ENCODE results near the gene HOMER3. TPM values are rescaled to one million over a fixed set of nuclear protein-coding genes. Genes with fewer than 3 reads are reported as not detected.
A peak's percentile ranks its signal among the peaks of the same experiment; 100 is the strongest.

The HOMER3 gene
- total RNA-seq, 1 donor from 2014 or later: 78.8 TPM

DNA sequence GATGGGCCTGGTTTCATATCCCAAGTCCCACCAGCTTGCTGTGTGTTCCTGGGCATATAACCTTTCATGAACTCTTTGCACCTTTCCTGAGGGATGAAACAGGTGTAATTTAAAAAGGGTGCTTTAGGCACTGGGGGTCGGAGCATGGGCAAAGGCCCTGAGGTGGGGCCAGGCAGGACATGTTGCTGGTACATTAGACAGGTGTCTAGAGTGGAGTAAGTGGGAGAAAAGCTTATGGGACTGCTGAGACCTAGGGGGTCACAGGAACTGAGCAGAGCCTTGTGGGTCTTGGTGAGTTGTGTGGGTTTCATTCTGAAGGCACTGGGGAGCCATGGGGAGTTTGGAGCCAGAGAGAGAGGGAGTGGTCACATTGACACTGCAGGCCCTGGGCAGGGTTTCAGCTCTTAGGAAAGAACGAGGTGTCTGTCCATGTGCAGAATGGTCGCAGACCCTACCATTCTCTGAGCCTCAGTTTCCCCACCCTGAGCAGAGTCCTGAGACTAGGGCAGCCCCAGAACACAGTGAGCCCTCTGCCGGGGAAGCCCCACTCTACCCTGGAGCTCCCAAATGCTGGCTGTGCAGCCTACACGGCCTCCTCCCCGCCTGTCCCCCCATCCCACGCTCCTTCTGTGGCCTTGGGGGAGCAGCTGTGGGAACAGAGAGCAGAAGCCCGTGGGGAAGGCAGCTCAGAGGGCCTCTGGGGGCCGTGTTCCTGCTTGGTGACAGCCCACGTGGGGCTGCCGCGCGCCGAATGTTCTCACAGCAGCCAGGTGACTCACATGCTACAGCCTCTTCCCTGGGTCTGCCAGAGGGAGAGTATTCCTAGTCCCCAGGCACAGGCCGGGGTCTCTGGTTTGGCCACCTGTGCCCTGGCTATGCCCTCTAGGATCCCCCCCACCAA, 7.3 kb upstream of the HOMER3 start:
- no peaks in the 10 kb centered on the region for H3K27me3 Mint-ChIP-seq (ENCODE audit: low read depth)
- no peaks in the 10 kb centered on the region for H3K4me1 Mint-ChIP-seq
- TF ChIP-seq, protein P1, sequence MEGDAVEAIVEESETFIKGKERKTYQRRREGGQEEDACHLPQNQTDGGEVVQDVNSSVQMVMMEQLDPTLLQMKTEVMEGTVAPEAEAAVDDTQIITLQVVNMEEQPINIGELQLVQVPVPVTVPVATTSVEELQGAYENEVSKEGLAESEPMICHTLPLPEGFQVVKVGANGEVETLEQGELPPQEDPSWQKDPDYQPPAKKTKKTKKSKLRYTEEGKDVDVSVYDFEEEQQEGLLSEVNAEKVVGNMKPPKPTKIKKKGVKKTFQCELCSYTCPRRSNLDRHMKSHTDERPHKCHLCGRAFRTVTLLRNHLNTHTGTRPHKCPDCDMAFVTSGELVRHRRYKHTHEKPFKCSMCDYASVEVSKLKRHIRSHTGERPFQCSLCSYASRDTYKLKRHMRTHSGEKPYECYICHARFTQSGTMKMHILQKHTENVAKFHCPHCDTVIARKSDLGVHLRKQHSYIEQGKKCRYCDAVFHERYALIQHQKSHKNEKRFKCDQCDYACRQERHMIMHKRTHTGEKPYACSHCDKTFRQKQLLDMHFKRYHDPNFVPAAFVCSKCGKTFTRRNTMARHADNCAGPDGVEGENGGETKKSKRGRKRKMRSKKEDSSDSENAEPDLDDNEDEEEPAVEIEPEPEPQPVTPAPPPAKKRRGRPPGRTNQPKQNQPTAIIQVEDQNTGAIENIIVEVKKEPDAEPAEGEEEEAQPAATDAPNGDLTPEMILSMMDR (conservative IDR thresholded peaks at IDR 0.05): no peak
- H3K36me3 Mint-ChIP-seq (ENCODE audit: low read depth): no peaks in the 10 kb centered on the region
- H3K9me3 Mint-ChIP-seq: no peaks in the 10 kb centered on the region
- no peak overlapping the region for H3K27ac Mint-ChIP-seq (ENCODE audit: unreplicated experiment)
- no peak overlapping the region for H3K4me3 Mint-ChIP-seq
- DNase-seq (ENCODE audit: low read depth, low spot score): no peak

DNA sequence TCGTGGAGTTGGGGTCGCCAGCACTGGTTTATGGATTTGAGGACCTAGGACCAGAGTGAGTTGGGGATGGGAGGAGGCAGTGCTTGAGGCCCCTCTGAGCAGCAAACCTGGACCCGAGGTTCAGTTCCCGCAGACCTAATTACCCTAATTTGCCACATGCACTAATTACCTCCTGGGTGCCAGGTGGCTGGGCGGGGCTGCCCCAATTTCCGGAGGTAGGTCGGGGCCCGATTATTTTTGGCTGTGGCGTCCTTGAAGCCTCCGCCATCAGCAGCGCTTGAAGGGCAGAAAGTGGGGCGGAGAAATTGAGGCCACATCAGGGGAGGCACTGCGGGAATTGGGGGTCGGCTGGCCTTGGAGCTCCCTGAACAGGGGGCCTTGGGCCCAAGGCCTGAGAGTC, 5.9 kb upstream of the HOMER3 start:
- Mint-ChIP-seq H3K36me3 (ENCODE audit: low read depth) (no peaks in the 10 kb centered on the region), H3K27ac (ENCODE audit: unreplicated experiment) (no peak overlapping the region), H3K27me3 (ENCODE audit: low read depth) (no peaks in the 10 kb centered on the region), H3K4me1 (peaks cover under 1% of the 10 kb centered on the region), H3K9me3 (no peaks in the 10 kb centered on the region), H3K4me3 (no peak overlapping the region)
- TF ChIP-seq, protein P1 (conservative IDR thresholded peaks at IDR 0.05): no peak
- DNase-seq (ENCODE audit: low read depth, low spot score): no peak

GRCh38 chr19:18946335-18946734, 5.3 kb upstream of the HOMER3 start:
- TF ChIP-seq, protein P1 (conservative IDR thresholded peaks at IDR 0.05): no peak
- H3K27me3 Mint-ChIP-seq (ENCODE audit: low read depth): no peaks in the 10 kb centered on the region
- peak overlapping the region; percentile 57 for H3K27ac Mint-ChIP-seq (ENCODE audit: unreplicated experiment)
- no peaks in the 10 kb centered on the region for H3K36me3 Mint-ChIP-seq (ENCODE audit: low read depth)
- peaks cover 6% of the 10 kb centered on the region for H3K4me1 Mint-ChIP-seq
- H3K9me3 Mint-ChIP-seq: no peaks in the 10 kb centered on the region
- no peak for DNase-seq (ENCODE audit: low read depth, low spot score)
- H3K4me3 Mint-ChIP-seq: peak overlapping the region; percentile 67

DNA sequence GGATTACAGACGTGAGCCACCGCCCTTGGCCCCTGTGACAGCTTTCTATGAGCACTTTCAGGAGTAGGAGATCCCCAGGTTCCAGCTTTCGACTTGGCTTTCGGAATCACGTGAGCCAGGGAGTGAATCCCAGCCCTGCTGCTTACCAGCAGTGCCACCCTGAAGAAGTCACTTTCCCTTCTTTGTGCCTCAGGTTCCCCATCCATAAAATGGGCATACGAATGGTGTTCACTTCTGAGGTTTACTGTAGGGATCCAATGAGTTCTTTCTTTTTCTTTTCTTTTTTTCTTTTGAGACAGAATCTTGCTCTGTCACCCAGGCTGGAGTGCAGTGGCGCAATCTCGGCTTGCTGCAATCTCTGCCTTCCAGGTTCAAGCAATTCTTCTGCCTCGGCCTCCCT, 4.3 kb upstream of the HOMER3 start:
- no peaks in the 10 kb centered on the region for H3K36me3 Mint-ChIP-seq (ENCODE audit: low read depth)
- no peak for DNase-seq (ENCODE audit: low read depth, low spot score)
- no peak overlapping the region for H3K4me3 Mint-ChIP-seq
- no peaks in the 10 kb centered on the region for H3K27me3 Mint-ChIP-seq (ENCODE audit: low read depth)
- H3K9me3 Mint-ChIP-seq: no peaks in the 10 kb centered on the region
- H3K27ac Mint-ChIP-seq (ENCODE audit: unreplicated experiment): no peak overlapping the region
- H3K4me1 Mint-ChIP-seq: peaks cover 6% of the 10 kb centered on the region
- TF ChIP-seq, protein P1 (conservative IDR thresholded peaks at IDR 0.05): no peak

DNA sequence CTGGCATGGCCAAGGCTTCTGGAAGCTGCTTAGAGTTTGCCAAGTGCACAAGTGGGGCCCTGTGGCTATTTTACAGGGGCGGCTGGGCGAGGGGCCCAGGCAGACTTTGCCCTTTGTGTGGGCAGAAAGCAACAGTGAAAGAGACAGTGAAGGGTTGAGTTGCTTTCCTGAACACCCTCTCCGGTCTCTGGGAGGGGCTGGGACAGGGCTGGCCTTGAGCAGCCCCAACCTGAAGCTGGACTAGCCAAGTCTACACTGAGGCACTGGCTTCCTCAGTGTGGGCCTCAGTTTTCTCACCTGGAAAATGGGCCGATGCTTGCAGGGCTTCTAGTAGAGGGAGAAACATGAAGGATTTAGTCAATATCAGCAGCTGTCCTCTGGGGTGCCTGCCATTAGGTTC, 2.4 kb upstream of the HOMER3 start:
- H3K4me1 Mint-ChIP-seq: peaks cover 17% of the 10 kb centered on the region
- no peaks in the 10 kb centered on the region for H3K27me3 Mint-ChIP-seq (ENCODE audit: low read depth)
- no peak for DNase-seq (ENCODE audit: low read depth, low spot score)
- TF ChIP-seq, protein P1 (conservative IDR thresholded peaks at IDR 0.05): no peak
- H3K4me3 Mint-ChIP-seq: peak overlapping the region; percentile 71
- no peaks in the 10 kb centered on the region for H3K36me3 Mint-ChIP-seq (ENCODE audit: low read depth)
- H3K9me3 Mint-ChIP-seq: no peaks in the 10 kb centered on the region
- H3K27ac Mint-ChIP-seq (ENCODE audit: unreplicated experiment): no peak overlapping the region
